ENCODE results near the gene ZNF211.

Gene ZNF211

DNA sequence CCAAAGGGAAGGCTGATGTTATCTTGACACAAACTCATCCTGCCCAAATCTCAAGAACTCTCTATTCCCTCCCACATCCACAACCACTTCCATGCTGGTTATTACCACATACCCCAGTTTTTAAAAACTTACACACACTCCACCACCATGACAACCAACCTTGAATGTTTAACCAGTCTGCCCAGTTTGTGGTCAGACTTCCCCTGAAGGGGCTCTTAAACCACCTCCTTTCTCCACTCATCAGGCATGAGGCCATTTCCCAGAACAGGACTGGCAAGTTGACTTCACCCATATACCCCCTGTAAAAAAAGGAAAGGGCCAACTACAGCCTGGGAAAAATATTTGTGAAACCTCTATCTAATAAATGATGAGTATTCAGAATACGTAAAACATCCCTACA is 23.4 kb downstream of the ZNF211 start:
- DNase-seq, result no peak

DNA sequence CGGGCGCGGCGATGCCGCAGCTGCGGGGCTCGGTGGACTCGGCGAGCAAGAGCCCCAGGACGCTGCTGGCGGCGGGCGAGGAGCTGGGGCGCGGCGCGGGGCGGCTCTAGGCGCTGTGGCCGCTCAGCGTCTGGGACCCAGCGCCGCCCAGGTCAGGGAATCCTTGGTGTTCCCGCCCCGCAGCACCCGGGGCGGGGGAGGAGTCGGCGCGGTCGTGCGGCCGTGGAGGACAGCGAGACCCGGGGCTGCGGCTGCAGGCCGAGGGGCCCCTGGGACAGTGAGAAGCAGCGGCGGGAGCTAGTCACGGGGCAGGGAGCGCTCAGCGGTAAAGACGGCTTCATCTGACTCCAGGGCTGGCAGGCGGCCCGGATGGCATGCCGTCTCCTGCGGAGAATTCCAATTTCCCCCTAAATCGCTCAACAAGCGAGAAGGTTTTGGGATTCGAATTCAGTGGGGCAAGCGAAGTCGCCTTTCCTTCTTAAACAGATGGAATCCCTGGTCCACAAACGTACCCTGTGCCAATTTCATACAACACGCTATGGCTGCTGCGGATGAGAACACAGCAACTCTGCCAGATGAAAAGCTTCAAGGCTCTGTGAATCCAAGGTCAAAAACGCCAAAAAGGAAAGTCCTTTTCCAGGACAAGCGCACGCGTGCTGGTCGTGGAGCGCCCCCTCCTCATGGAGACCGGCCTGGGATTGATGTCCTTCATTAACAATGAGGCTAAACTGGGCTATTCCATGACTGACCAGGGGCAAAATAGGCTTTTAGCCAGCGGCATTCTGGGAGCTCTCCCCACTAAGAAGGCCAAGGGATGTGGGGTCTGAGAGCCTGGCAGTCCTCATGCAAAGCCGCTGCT is 31.5 kb downstream of the ZNF211 start:
- DNase-seq, result peak; percentile 78

DNA sequence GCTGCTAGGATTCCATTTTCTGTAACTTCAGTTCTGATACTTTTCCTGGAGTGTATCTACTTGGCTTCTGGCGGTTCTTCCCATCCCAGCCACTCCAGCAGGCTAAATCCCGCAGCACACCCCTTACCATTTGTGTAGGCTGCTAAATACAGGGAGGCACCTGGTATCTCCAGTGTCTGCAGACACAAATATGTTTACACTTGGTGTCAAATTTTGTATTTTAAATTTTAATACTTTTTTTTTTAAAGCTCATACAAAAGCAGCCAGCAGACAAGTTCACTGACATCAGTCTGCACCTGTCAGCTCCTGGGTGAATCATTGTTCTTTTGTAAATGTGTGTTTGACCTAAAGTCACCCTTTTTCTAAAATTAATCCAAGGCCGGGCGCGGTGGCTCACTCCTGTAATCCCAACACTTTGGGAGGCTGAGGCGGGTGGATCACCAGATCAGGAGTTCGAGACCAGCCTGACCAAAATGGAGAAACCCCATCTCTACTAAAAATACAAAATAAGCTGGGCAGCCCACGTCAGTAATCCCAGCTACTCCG is 32.4 kb downstream of the ZNF211 start:
- peak; percentile 30 for DNase-seq

DNA sequence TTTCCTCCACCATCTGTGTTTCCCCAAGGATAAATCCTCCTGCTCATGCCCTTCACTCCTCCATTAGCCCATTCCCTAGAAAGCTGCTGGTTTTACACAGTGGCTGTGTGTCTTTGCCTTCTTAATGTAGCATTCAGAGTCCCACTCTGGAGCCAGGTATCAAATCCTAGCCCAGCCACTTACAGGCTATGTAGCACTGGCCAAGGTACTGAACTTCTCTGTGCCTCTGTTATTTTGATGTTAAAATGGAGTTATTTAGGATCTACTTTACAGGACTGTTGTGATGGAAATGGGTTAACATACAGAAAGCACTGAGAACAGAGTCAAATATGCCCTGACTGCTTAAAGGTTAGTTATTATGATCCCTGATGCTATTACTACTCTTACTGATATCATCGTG is 34.3 kb downstream of the ZNF211 start:
- DNase-seq, result no peak

DNA sequence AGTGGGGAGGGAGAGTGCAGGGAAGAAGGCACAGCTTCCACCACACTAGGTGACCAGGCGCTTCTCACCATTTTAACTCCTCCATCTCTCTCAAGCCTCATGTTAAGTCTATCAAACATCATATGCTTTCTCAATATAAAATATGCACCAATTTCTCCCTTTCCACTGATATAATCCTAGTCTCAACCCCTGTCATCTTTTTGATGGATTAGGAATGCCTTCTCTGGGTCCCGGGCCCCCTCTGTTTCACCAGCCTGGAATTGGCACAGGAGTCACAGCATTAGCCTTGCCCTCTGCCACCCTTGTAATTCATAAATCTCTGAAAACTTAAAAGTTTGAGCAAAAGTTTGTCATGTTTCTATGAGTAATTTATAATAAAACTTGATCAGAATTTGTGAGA is 35.7 kb downstream of the ZNF211 start, which contains the start of gene ZSCAN4:
ZSCAN4 (plus strand) TSS at position 301 of the 400 bp plus-strand sequence. CDS start 7,211 bp downstream, outside the sequence.
- no peak for DNase-seq

DNA sequence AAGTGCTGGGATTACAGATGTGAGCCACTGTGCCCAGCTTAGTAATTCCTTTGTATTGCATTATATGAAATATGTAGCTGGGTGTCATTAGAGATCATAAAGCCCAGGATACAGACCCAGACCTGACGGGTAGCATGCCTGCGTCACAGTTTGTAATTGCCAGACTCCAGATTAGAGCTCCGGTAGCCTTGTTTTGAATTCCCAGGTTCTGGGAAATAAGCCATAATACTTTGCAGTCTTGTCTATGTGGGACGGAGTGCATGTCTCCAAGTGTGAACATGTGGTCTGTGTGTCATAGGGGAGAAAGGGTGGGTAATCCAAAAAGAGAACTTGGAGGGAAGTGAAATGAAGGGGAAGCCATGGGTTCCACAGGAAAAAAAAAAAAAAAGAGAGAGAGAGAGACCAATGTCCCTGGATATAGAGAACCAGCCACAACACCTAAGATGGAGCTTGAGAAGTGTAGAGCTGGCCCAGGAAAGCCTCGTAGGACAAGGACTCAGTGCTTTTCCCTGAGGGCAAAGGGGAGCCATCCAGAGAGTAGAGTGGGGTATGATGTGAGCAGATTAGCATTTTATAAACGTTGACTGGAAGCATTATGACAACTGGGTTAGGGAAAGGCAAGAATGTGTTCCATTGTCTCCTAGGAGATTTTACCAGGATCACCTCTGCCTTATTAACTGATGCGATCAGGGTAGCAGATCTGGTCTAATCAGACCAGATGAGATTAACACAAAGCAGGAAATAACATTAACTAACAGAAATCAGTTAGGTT is 38.3 kb downstream of the ZNF211 start:
- DNase-seq, result no peak

DNA sequence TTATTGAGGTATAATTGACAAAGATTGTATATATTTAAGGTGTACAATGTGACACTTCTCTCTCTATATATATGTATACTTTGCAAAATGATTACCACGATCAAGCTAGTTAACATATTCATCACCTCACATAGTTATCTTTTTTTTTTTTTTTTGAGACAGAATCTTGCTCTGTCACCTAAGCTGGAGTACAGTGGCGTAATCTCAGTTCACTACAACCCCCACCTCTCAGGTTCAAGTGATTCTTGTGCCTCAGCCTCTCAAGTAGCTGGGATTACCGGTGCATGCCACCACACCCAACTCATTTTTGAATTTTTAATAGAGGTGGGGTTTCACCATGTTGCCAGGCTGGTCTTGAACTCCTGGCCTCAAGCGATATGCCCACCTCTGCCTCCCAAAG is 39.5 kb downstream of the ZNF211 start:
- no peak for DNase-seq

DNA sequence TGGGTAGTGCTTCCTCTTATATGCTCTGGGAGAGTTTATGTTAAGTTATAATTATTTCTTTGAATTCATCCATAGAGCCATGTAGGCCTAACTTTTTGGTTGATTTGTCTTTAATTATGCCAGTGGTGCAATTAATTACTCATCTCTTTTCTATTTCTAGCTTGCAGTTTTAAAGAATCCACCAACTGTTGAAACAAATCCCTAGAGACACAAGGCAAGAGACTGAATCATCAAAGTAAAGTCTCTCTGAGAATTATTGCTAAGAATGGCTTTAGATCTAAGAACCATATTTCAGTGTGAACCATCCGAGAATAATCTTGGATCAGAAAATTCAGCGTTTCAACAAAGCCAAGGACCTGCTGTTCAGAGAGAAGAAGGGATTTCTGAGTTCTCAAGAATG is 42.9 kb downstream of the ZNF211 start:
- no peak for DNase-seq

DNA sequence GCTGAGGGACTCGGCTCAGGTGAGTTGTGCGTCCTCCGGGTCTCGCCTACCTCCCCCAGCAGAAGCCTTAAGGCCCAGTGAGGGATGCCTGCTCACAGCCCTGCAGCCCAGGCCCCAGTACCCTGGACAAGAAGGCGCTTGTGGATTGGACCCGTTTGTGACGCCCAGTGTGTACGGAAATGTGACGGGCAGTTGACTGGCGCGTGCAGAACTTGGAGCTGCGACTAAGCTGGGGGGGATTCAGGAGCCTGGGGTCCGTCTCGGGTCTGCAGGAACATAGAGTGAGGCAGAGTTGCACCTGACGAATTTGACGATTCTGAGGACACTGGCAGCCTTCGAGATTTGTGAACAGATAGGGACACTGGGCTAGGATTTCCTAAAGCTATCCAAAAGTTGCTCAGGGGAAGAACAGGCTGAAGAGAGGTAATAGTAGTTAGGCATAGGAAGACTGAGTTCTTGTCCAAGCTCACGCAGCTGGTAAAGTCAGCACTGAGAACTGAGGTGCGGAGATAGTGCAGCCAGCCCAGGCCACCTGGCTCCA is 49.3 kb downstream of the ZNF211 start:
- DNase-seq, result peak; percentile 44

DNA sequence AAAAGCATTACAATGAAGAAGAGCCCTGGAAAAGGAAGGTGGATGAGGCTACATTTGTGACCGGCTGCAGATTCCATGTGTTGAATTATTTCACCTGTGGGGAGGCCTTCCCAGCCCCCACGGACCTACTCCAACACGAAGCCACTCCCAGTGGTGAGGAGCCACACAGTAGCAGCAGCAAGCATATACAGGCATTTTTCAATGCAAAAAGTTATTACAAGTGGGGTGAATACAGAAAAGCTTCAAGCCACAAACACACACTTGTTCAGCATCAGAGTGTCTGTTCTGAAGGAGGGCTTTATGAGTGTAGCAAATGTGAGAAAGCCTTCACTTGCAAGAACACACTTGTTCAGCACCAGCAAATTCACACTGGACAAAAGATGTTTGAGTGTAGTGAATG is 53.8 kb downstream of the ZNF211 start:
- no peak for DNase-seq

DNA sequence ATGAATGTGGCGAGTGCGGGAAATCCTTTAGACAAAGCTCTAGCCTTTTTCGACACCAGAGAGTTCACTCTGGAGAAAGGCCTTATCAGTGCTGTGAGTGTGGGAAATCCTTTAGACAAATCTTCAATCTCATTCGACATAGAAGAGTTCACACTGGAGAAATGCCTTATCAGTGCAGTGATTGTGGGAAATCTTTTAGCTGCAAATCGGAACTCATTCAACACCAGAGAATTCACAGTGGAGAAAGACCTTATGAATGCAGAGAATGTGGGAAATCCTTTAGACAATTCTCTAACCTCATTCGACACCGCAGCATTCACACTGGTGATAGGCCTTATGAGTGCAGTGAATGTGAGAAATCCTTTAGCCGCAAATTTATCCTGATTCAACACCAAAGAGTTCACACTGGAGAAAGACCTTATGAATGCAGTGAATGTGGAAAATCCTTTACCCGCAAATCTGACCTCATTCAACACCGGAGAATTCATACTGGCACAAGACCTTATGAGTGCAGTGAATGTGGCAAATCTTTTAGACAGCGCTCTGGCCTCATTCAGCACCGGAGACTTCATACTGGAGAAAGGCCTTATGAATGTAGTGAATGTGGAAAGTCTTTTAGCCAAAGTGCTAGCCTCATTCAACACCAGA is 54.5 kb downstream of the ZNF211 start:
- DNase-seq, result no peak

DNA sequence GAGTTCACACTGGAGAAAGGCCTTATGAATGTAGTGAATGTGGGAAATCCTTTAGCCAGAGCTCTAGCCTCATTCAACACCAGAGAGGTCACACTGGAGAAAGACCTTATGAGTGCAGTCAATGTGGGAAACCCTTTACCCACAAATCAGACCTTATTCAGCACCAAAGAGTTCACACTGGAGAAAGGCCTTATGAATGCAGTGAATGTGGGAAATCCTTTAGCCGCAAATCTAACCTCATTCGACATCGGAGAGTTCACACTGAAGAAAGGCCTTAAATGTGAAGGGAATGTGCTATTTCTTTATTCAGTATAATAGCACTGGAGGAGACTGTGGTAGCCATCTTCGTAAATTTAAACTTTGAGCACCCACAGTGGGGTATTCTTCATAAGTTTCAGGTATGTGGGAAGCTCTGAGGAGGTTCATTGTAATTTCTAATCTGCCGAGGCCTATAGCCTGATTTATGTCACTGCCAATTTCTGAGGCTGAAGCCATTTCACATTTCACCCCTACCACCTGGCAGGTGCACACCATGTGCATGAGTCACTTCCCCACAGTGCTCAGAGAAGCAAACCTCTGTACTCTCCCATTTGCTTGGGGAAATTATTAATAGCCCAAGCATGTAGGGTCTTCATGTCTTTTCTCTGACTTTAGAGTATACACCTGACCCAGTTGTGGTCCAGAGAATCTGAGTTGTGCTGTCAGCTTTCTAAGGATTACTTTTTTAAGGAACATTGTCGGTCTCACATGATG is 55.2 kb downstream of the ZNF211 start:
- no peak for DNase-seq

DNA sequence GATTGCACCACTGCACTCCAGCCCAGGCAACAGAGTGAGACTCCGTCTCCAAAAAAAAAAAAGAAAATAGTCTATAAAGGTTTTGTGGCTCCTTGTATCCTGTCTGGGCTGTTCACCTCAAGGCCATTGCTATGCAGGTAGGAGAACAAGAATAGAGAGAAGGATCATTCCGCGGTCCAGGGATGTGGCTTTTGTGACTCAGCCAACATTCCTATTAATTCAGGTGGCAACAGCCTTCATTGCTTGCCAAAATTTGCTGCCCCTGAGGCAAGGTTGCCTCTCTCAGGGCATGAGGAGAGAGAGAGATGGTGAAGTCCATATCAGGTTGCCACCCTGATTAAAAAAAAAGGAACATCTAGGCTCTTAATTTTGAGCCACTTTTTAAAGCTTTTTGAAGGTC is 56.8 kb downstream of the ZNF211 start:
- DNase-seq, result no peak
